ENCODE measurements around the gene FAM210A.
A peak's percentile ranks its signal among the peaks of the same experiment; 100 is the strongest.

FAM210A gene

GRCh38 chr18:13649397-13650390 is 76.7 kb downstream of the FAM210A start:
- Histone ChIP-seq H3K36me3 (ENCODE audit: control insufficient read depth, insufficient read depth, low read length) (no peaks in the 10 kb centered on the region), H3K9me3 (ENCODE audit: control insufficient read depth, low read length) (no peaks in the 10 kb centered on the region), H3K27me3 (ENCODE audit: control insufficient read depth, insufficient read depth, low read length, poor library complexity, severe bottlenecking) (no peaks in the 10 kb centered on the region), H3K4me3 (ENCODE audit: insufficient read depth, low read depth, low read length) (no peak overlapping the region), H3K27ac (ENCODE audit: insufficient read depth, low read depth, low read length, poor library complexity, severe bottlenecking) (no peak overlapping the region), H3K4me1 (ENCODE audit: control insufficient read depth, insufficient read depth, low read length) (no peaks in the 10 kb centered on the region)
- 94 to 95% methylated on average over 21 to 22 of the region's 23 CpGs for WGBS, 2 experiments

- Histone ChIP-seq H3K27ac (ENCODE audit: insufficient read depth, low read depth, low read length, poor library complexity, severe bottlenecking) (no peak overlapping the region), H3K36me3 (ENCODE audit: control insufficient read depth, insufficient read depth, low read length) (no peaks in the 10 kb centered on the region), H3K4me3 (ENCODE audit: insufficient read depth, low read depth, low read length) (no peak overlapping the region), H3K27me3 (ENCODE audit: control insufficient read depth, insufficient read depth, low read length, poor library complexity, severe bottlenecking) (no peaks in the 10 kb centered on the region), H3K4me1 (ENCODE audit: control insufficient read depth, insufficient read depth, low read length) (no peaks in the 10 kb centered on the region), H3K9me3 (ENCODE audit: control insufficient read depth, low read length) (no peaks in the 10 kb centered on the region)
- 92 to 95% methylated on average over 4 of the region's 4 CpGs for WGBS, 2 experiments
Observed at GRCh38 chr18:13647761-13648160, 78.6 kb downstream of the FAM210A start.

GRCh38 chr18:13646633-13647032 is 79.7 kb downstream of the FAM210A start:
- H3K4me1 ChIP-seq (ENCODE audit: control insufficient read depth, insufficient read depth, low read length) = no peaks in the 10 kb centered on the region
- peaks cover 11% of the 10 kb centered on the region for H3K27me3 ChIP-seq (ENCODE audit: control insufficient read depth, insufficient read depth, low read length, poor library complexity, severe bottlenecking)
- H3K27ac ChIP-seq (ENCODE audit: insufficient read depth, low read depth, low read length, poor library complexity, severe bottlenecking) = no peak overlapping the region
- no peak overlapping the region for H3K4me3 ChIP-seq (ENCODE audit: insufficient read depth, low read depth, low read length)
- no peaks in the 10 kb centered on the region for H3K9me3 ChIP-seq (ENCODE audit: control insufficient read depth, low read length)
- WGBS, 2 experiments = 84 to 86% methylated on average over 3 to 4 of the region's 4 CpGs
- no peaks in the 10 kb centered on the region for H3K36me3 ChIP-seq (ENCODE audit: control insufficient read depth, insufficient read depth, low read length)

- Histone ChIP-seq H3K27me3 (ENCODE audit: control insufficient read depth, insufficient read depth, low read length, poor library complexity, severe bottlenecking) (peaks cover 21% of the 10 kb centered on the region), H3K4me1 (ENCODE audit: control insufficient read depth, insufficient read depth, low read length) (no peaks in the 10 kb centered on the region), H3K27ac (ENCODE audit: insufficient read depth, low read depth, low read length, poor library complexity, severe bottlenecking) (no peak overlapping the region), H3K4me3 (ENCODE audit: insufficient read depth, low read depth, low read length) (no peak overlapping the region), H3K36me3 (ENCODE audit: control insufficient read depth, insufficient read depth, low read length) (no peaks in the 10 kb centered on the region), H3K9me3 (ENCODE audit: control insufficient read depth, low read length) (no peaks in the 10 kb centered on the region)
- WGBS, 2 experiments = 95 to 97% methylated on average over 16 of the region's 16 CpGs
Observed at GRCh38 chr18:13645093-13645492, 81.3 kb downstream of the FAM210A start.

GRCh38 chr18:13643261-13643751 is 83.1 kb downstream of the FAM210A start:
- Histone ChIP-seq H3K27me3 (ENCODE audit: control insufficient read depth, insufficient read depth, low read length, poor library complexity, severe bottlenecking) (peaks cover 21% of the 10 kb centered on the region), H3K27ac (ENCODE audit: insufficient read depth, low read depth, low read length, poor library complexity, severe bottlenecking) (no peak overlapping the region), H3K9me3 (ENCODE audit: control insufficient read depth, low read length) (no peaks in the 10 kb centered on the region), H3K4me3 (ENCODE audit: insufficient read depth, low read depth, low read length) (no peak overlapping the region), H3K4me1 (ENCODE audit: control insufficient read depth, insufficient read depth, low read length) (no peaks in the 10 kb centered on the region), H3K36me3 (ENCODE audit: control insufficient read depth, insufficient read depth, low read length) (no peaks in the 10 kb centered on the region)
- WGBS, 2 experiments = 84 to 85% methylated on average over 7 to 14 of the region's 16 CpGs

GRCh38 chr18:13642440-13642827 is 83.9 kb downstream of the FAM210A start:
- 91 to 96% methylated on average over 15 of the region's 15 CpGs for whole genome bisulfite sequencing, 2 experiments
- H3K27me3 ChIP-seq (ENCODE audit: control insufficient read depth, insufficient read depth, low read length, poor library complexity, severe bottlenecking) = peaks cover 21% of the 10 kb centered on the region
- H3K27ac ChIP-seq (ENCODE audit: insufficient read depth, low read depth, low read length, poor library complexity, severe bottlenecking) = no peak overlapping the region
- no peaks in the 10 kb centered on the region for H3K36me3 ChIP-seq (ENCODE audit: control insufficient read depth, insufficient read depth, low read length)
- no peak overlapping the region for H3K4me3 ChIP-seq (ENCODE audit: insufficient read depth, low read depth, low read length)
- no peaks in the 10 kb centered on the region for H3K4me1 ChIP-seq (ENCODE audit: control insufficient read depth, insufficient read depth, low read length)
- H3K9me3 ChIP-seq (ENCODE audit: control insufficient read depth, low read length) = no peaks in the 10 kb centered on the region

GRCh38 chr18:13641551-13642439 is 84.6 kb downstream of the FAM210A start:
- WGBS, 2 experiments = 73 to 75% methylated on average over 84 of the region's 84 CpGs
- no peak overlapping the region for H3K27ac ChIP-seq (ENCODE audit: insufficient read depth, low read depth, low read length, poor library complexity, severe bottlenecking)
- peaks cover 21% of the 10 kb centered on the region for H3K27me3 ChIP-seq (ENCODE audit: control insufficient read depth, insufficient read depth, low read length, poor library complexity, severe bottlenecking)
- H3K4me1 ChIP-seq (ENCODE audit: control insufficient read depth, insufficient read depth, low read length) = no peaks in the 10 kb centered on the region
- H3K36me3 ChIP-seq (ENCODE audit: control insufficient read depth, insufficient read depth, low read length) = no peaks in the 10 kb centered on the region
- H3K9me3 ChIP-seq (ENCODE audit: control insufficient read depth, low read length) = no peaks in the 10 kb centered on the region
- peak overlapping the region; percentile 12 for H3K4me3 ChIP-seq (ENCODE audit: insufficient read depth, low read depth, low read length)

- no peaks in the 10 kb centered on the region for H3K9me3 ChIP-seq (ENCODE audit: control insufficient read depth, low read length)
- no peaks in the 10 kb centered on the region for H3K4me1 ChIP-seq (ENCODE audit: control insufficient read depth, insufficient read depth, low read length)
- 85 to 88% methylated on average over 9 to 10 of the region's 10 CpGs for WGBS, 2 experiments
- H3K36me3 ChIP-seq (ENCODE audit: control insufficient read depth, insufficient read depth, low read length) = no peaks in the 10 kb centered on the region
- H3K4me3 ChIP-seq (ENCODE audit: insufficient read depth, low read depth, low read length) = no peak overlapping the region
- no peak overlapping the region for H3K27ac ChIP-seq (ENCODE audit: insufficient read depth, low read depth, low read length, poor library complexity, severe bottlenecking)
- peaks cover 21% of the 10 kb centered on the region for H3K27me3 ChIP-seq (ENCODE audit: control insufficient read depth, insufficient read depth, low read length, poor library complexity, severe bottlenecking)
Observed at GRCh38 chr18:13640266-13640860, 86.0 kb downstream of the FAM210A start.

GRCh38 chr18:13638719-13639595 is 87.4 kb downstream of the FAM210A start:
- Histone ChIP-seq H3K36me3 (ENCODE audit: control insufficient read depth, insufficient read depth, low read length) (no peaks in the 10 kb centered on the region), H3K4me3 (ENCODE audit: insufficient read depth, low read depth, low read length) (no peak overlapping the region), H3K4me1 (ENCODE audit: control insufficient read depth, insufficient read depth, low read length) (no peaks in the 10 kb centered on the region), H3K27ac (ENCODE audit: insufficient read depth, low read depth, low read length, poor library complexity, severe bottlenecking) (no peak overlapping the region), H3K27me3 (ENCODE audit: control insufficient read depth, insufficient read depth, low read length, poor library complexity, severe bottlenecking) (peaks cover 21% of the 10 kb centered on the region), H3K9me3 (ENCODE audit: control insufficient read depth, low read length) (no peaks in the 10 kb centered on the region)
- 92 to 94% methylated on average over 10 of the region's 10 CpGs for WGBS, 2 experiments

All from ectodermal cell (in vitro differentiated cells).